ENCODE results near the gene FAAP24. TPM values are rescaled to one million over a fixed set of nuclear protein-coding genes. Genes with fewer than 3 reads are reported as not detected.
"Not testable (repeated sequence)": the region's sequence is repeated elsewhere in the genome, so short reads cannot be mapped to it uniquely, and the experiment has no call there.

Gene FAAP24
- total and polyA plus RNA-seq, 12 donors: 0.40 to 1.3 (median 0.65) TPM; not detected in 1

DNA sequence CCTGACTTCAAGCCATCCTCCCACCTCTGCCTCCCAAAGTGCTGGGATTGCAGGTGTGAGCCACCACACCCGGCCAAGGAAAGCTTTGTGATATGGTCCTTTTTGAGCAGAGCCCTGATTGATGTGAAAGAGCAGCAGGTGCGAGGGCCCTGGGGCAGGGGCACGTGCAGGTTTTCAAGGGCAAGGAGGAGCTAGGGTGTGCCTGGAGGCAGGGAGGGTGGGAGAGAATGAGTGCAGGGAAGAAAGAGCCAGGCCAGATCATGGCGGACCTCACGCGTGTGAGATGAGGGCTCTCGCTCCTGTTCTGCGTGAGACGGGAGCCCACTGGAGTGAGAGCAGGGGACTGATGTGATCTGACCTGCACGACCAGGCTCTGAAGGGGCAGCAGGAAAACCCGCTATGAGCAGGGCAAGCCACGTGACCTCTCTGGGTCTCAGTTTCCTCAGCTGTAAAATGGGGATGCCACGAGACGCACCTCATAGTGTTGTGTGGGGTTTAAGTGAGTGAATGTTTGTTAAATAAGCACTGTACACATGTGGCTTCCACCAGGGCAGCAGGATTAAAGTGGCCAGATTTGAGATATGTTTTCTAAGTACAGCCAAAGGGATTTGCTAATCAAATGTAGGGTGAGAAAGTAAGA, 25.8 kb downstream of the FAAP24 start:
- WGBS, 2 donors: 92 to 95% methylated on average over 14 of the region's 14 CpGs
- Histone ChIP-seq H3K9me3 (no peaks in the 10 kb centered on the region), H3K36me3 (peaks cover 0 to 4% (median 0%) of the 10 kb centered on the region in 9 donors), H3K4me1 (no peaks in the 10 kb centered on the region), H3K27ac (no peak overlapping the region), H3K27me3 (no peaks in the 10 kb centered on the region), H3K4me3 (no peak overlapping the region)
- ATAC-seq: no peak
- no peak for DNase-seq
- TF ChIP-seq, protein P1, sequence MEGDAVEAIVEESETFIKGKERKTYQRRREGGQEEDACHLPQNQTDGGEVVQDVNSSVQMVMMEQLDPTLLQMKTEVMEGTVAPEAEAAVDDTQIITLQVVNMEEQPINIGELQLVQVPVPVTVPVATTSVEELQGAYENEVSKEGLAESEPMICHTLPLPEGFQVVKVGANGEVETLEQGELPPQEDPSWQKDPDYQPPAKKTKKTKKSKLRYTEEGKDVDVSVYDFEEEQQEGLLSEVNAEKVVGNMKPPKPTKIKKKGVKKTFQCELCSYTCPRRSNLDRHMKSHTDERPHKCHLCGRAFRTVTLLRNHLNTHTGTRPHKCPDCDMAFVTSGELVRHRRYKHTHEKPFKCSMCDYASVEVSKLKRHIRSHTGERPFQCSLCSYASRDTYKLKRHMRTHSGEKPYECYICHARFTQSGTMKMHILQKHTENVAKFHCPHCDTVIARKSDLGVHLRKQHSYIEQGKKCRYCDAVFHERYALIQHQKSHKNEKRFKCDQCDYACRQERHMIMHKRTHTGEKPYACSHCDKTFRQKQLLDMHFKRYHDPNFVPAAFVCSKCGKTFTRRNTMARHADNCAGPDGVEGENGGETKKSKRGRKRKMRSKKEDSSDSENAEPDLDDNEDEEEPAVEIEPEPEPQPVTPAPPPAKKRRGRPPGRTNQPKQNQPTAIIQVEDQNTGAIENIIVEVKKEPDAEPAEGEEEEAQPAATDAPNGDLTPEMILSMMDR (IDR thresholded peaks at IDR 0.05): no peak
- intact Hi-C loops (cut with DNase I): no loop called here

DNA sequence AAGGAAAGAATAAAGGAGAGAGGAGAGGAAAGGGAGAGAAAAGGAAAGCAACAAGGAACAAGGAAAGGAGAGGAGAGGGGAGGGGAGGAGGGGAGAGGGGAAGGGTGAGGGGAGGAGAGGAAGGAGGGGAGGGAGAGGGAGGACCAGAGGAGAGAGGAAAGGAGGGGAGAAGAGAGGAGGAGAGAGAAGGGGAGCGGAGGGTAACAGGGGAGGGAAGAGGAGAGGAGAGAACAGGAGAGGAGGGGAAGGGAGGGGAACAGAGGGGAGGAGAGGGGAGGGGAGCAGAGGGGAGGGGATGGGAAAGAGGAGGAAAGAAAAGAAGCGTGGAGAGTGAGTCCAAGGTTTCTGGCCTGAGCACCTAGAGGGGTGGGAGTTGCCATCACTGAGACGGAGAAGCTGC, 26.7 kb downstream of the FAAP24 start:
- Histone ChIP-seq H3K4me3 (no peak overlapping the region), H3K4me1 (no peaks in the 10 kb centered on the region), H3K27me3 (no peaks in the 10 kb centered on the region), H3K36me3 (peaks cover 0 to 4% (median 0%) of the 10 kb centered on the region in 9 donors), H3K27ac (no peak overlapping the region), H3K9me3 (no peaks in the 10 kb centered on the region)
- TF ChIP-seq, protein P1 (IDR thresholded peaks at IDR 0.05): no peak
- WGBS, 2 donors: 71 to 79% methylated on average over 3 of the region's 3 CpGs
- intact Hi-C loops (cut with DNase I): no loop called here
- no peak for DNase-seq
- no peak for ATAC-seq

DNA sequence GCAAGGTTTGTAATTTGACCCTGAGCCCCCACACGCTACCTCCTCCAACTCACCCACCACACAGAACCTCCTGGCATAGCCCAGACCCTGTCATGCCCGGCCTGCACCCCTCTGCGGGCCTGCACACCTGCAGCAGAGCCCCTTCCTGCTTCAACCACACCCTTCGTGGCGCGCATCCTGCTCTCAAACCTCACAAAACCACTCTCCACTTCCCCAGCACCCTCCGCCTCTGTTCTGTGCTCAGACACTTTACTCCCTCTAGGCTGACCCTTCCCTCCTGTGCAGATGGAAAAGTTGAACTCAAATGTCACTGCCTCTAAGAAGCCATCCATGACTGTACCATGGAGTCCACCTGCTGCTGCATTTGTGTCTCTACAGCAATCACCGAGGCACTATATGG, 28.5 kb downstream of the FAAP24 start:
- no peaks in the 10 kb centered on the region for H3K27me3 ChIP-seq
- intact Hi-C loops (cut with DNase I): no loop called here
- WGBS, 2 donors: 85 to 91% methylated on average over 8 of the region's 8 CpGs
- ATAC-seq: no peak
- no peak for DNase-seq
- TF ChIP-seq, protein P1 (IDR thresholded peaks at IDR 0.05): no peak
- H3K9me3 ChIP-seq: no peaks in the 10 kb centered on the region
- H3K4me1 ChIP-seq: no peaks in the 10 kb centered on the region
- no peak overlapping the region for H3K27ac ChIP-seq
- no peaks in the 10 kb centered on the region for H3K36me3 ChIP-seq
- H3K4me3 ChIP-seq: no peak overlapping the region

DNA sequence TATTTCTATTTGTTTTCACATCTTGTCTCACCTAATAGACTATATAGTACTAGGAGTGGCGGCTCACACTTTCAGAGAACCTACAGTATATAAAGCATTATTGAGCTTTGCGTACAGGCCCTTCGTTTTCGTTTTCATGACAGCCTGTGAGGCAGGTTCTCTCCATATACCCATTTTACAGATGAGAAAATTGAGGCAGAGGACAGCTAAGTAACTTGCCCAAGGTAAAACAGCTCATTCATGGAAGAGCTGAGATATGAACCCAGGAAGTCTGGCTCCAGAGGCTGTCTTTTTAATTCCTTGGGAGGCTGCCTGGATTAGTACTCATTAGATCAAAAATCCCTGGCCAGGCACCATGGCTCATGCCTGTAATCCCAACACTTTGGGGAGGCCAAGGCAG, 28.9 kb downstream of the FAAP24 start:
- intact Hi-C loops (cut with DNase I): no loop called here
- no peaks in the 10 kb centered on the region for H3K27me3 ChIP-seq
- no peak for ATAC-seq
- WGBS, 2 donors: 92 to 94% methylated on average over 4 of the region's 4 CpGs
- H3K36me3 ChIP-seq: no peaks in the 10 kb centered on the region
- H3K4me1 ChIP-seq: no peaks in the 10 kb centered on the region
- no peak for DNase-seq
- no peak overlapping the region for H3K27ac ChIP-seq
- TF ChIP-seq, protein P1 (IDR thresholded peaks at IDR 0.05): no peak
- H3K9me3 ChIP-seq: no peaks in the 10 kb centered on the region
- no peak overlapping the region for H3K4me3 ChIP-seq

DNA sequence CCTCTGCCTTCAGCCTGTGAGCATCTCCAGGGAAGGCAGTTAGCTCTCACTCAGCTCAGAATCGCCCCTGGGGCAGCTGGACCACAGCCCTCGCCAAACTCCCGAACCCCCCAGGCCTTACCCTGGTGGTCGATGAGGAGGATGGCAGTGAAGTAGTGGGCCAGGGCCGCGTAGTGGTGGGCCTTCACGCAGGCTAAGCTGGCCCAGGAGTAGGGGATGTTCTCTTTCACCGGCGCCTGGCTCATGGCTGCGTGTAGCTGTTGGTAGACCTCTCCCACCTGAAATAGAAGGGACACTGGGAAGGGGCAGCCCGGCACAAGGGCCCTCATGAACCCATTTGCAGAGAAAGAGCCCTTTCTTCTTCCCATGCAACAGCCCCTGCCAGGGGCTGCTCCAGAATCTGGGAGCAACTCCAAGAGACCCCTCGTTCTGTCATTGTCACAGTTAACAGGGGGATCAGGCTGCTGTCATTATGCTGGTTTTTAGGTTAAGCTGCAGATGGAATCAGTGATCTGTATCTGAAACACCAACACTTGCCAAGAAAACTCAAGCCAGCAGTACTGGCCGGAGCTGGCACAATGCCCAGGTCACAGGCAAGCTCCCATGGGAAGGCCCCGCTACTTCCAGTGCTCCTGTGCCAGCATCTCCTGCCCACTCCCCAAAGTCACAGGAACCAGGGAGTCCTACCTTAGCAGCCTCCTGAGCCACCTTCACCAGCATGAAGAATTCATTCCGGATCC, 30.3 kb downstream of the FAAP24 start:
- H3K4me1 ChIP-seq; H3K9me3 ChIP-seq; H3K27ac ChIP-seq; H3K36me3 ChIP-seq; H3K4me3 ChIP-seq; ATAC-seq; intact Hi-C loops (cut with DNase I); DNase-seq; H3K27me3 ChIP-seq: not testable (repeated sequence)
- 79 to 80% methylated on average over 15 of the region's 15 CpGs for WGBS, 2 donors

DNA sequence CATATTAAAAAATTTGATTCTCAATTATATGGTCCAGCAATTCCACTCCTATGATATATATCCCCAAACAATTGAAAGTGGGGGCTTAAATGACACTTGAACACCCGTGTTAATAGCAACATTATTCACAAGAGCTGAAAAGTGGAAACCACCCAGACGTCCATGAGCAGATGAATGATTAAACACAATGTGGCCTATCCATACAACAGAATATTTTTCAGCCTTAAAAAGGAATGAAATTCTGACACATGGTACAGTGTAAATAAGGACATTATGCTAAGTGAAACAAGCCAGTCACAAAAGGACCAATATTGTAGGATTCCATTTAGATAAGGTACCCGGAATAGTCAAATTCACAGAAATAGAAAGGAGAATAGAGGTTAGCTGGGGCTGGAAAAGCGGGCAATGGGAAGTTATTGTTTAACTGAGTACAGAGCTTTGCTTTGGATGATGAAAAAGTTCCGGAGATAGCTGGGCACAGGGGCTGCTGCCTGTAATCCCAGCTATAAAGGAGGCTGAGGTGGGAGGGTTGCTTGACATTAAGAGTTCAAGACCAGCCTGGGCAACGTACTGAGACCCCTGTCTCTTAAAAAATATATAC, 31.5 kb downstream of the FAAP24 start:
- H3K36me3 ChIP-seq; DNase-seq; H3K4me1 ChIP-seq; ATAC-seq; H3K27me3 ChIP-seq; H3K9me3 ChIP-seq; intact Hi-C loops (cut with DNase I); H3K27ac ChIP-seq; H3K4me3 ChIP-seq: not testable (repeated sequence)
- 77 to 79% methylated on average over 6 of the region's 6 CpGs for WGBS, 2 donors
